HG02973 (cell line): ENCODE data around the gene EMD.
"Not testable (repeated sequence)": the region's sequence is repeated elsewhere in the genome, so short reads cannot be mapped to it uniquely, and the experiment has no call there.

ENCODE experiments used
- ATAC-seq: cut with Tn5 transposase; IDR thresholded peaks from one replicate; pipeline ENCODE4 v1.9.1; 2021; ENCODE audit warnings: moderate library complexity; ENCODE audit not compliant: unreplicated experiment

The EMD gene

DNA sequence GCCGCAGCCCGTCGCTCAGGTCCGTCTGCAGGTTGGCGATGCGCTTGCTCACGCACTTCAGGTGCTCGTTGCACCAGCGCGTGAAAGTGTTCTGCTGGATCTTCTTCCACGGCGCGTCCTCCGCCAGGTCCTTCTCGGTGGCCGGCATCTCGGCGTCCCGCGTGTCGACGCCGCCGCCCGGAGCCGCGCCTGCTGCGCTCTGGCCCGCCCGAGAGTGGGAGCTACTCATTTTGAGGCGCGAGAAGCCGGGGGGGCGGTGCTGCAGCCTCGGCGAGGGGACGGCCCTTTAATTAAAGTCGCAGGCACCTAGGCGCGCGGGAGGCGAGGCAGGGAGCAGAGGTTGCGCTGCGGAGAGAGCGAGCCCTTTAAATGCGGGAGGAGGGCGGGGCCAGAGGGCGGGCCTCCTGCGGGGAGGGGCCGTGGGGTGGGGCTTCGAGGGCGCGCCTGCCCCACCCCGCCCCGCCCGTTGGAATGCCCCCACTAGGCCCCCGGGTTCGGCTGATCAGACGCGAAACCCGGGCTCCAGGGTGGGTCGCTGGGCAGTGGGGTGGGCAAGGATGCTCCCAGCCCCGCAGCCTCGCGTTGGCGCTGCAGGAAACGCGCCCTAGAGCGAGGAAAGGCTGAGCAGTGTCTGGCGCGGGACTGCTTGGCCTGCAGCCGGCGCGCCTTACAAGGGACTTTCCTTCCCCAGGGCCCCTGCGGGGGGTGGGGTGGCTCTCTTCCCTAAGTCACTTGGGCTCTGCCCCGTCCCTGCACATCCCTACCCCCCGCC, 7.9 kb upstream of the EMD start:
- peak; percentile 49 for ATAC-seq

DNA sequence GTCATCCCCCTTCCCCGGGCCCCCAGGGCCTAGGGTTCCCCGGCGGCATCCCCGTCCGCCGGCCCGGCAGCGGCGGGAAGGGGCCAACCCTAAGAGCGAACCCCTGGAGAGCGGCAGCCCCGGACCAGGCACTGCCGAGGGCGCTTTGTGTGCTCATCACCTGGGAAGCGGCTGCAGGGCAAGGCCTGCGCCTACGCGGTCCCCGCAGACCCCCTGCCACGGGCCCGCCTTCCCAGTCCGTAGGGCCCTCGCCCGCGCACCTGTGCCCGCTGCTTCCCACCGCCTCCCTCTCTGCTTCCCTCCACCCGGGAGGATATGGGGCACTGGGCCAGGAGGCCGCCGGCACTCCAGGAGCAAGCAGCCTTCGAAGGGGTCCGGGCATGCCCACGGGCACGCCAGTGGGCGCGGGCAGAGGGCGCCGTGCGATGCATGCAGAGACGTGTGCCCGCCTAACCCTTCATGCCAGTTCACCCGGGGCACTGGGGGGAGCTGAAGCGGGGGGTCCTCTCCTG, 7.2 kb upstream of the EMD start:
- no peak for ATAC-seq

- ATAC-seq, result no peak
Measured at GRCh38 chrX:154372612-154373022, 6.5 kb upstream of the EMD start.

- no peak for ATAC-seq
Measured at GRCh38 chrX:154373340-154374306, 5.5 kb upstream of the EMD start.

- no peak for ATAC-seq
Measured at GRCh38 chrX:154374313-154375155, 4.6 kb upstream of the EMD start, which contains the start of gene FLNA. Gene FLNA, minus strand, starts transcription at chrX:154374634. Its CDS starts 3,389 bp downstream, at chrX:154371245.

GRCh38 chrX:154375156-154375504, 4.0 kb upstream of the EMD start:
- no peak for ATAC-seq

GRCh38 chrX:154376774-154377173, 2.3 kb upstream of the EMD start:
- no peak for ATAC-seq

GRCh38 chrX:154378059-154378798, 866 bp upstream of the EMD start:
- no peak for ATAC-seq

- ATAC-seq, result no peak
Measured at GRCh38 chrX:154379569-154379951, 465 bp downstream of the EMD start.

GRCh38 chrX:154380153-154380552, 1.1 kb downstream of the EMD start:
- no peak for ATAC-seq

- no peak for ATAC-seq
Measured at GRCh38 chrX:154380787-154381186, 1.7 kb downstream of the EMD start.

- ATAC-seq, result no peak
Measured at GRCh38 chrX:154381271-154381670, 2.2 kb downstream of the EMD start.

- no peak for ATAC-seq
Measured at GRCh38 chrX:154382483-154383069, 3.5 kb downstream of the EMD start.

- ATAC-seq, result no peak
Measured at GRCh38 chrX:154383359-154384283, 4.5 kb downstream of the EMD start.

DNA sequence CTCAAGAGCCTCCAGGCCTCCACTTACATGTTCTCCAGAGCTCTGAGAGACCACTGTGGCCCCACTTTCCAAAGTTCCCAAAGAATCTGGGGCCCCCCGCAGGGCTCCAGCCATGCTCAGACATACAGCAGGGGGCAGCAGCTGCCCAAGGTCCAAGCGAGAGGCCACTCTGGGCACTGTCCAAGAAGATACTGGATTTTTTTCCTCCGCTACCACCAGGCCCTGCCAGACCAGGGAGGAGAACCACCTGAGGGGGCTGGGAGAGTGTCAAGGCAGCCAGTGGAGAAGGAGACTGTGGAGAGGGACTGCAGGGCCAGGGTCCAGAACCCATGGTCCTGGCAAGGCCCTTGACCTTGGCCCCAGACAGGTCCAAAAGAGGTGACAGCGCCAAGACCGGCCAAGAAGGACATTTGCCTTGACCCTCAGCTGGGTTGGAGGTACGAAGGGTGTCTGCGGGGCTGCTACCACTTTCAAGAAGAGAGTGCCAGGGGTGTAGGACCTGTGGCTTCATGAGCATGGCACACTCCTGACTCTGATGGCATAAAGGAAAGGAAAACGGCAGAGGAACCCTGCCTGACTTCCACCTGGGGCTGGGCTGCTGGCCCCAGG, 5.3 kb downstream of the EMD start:
- ATAC-seq, result no peak

DNA sequence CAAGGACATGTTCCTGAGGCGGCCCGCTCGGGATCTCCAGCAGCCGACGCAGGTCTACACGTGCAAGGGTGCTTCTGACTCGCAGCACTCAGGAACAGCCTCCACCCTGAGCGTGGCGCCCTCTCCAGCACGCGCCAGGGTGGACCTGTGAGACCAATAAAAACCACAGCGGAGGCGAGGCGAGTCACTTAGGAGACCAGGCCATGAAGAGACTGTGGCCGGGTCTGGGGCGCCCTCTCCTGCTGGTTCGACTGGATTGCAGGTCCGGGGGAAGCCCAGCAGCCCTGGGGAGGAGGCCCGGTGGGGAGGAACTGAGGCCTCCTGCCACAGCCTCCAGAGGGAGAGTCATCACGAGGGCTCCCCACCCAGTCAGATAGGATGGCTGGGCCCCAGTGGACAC, 9.0 kb downstream of the EMD start:
- not testable (repeated sequence) for ATAC-seq

DNA sequence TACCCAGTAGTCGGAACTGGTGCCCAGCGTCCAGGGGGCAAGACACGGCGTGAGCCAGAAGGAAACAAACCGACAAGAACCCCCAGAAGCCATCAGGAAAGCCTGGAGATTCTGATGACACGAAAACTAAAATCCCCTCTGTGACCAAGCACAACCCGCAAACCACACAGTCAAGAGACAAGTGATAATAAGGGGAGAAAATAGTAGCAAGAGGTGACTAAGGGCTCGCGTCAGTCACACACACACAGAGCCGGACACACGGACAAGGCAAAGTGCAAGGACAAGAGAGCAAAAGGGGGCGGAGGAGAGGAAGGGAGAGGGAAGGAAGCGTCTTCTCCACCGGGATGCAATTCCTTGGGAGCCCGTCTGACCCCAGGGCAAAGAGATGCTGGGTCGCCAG, 9.6 kb downstream of the EMD start:
- ATAC-seq, result not testable (repeated sequence)
